Subcutaneous abdominal adipose tissue (tissue), 5 donors: ENCODE measurements around the gene MAN1A1.

Source experiments
- H3K27ac ChIP-seq: one replicate; pipeline ENCODE4 v1.7.0; 2013; ENCODE audit warnings: low read depth, mild to moderate bottlenecking, inconsistent platforms, low read length, moderate library complexity
- H3K27me3 ChIP-seq, 5 donors: one replicate each; pipeline ENCODE4 v1.7.0; 2013; ENCODE audit warnings: low read length in 5 of 5, inconsistent platforms in 1 of 5; ENCODE audit not compliant: control insufficient read depth in 5 of 5, insufficient read depth in 4 of 5
- H3K36me3 ChIP-seq, 5 donors: one replicate each; pipeline ENCODE4 v1.7.0; 2013; ENCODE audit warnings: low read length in 5 of 5; ENCODE audit not compliant: control insufficient read depth in 5 of 5, insufficient read depth in 5 of 5
- H3K4me1 ChIP-seq, 5 donors: one replicate each; pipeline ENCODE4 v1.7.0; 2013; ENCODE audit warnings: low read length in 5 of 5, mild to moderate bottlenecking in 3 of 5, moderate library complexity in 1 of 5; ENCODE audit not compliant: control insufficient read depth in 5 of 5, insufficient read depth in 5 of 5
- H3K4me3 ChIP-seq, 5 donors: one replicate each; pipeline ENCODE4 v1.7.0; 2013; ENCODE audit warnings: low read length in 5 of 5, low read depth in 1 of 5
- H3K9ac ChIP-seq, 5 donors: one replicate each; pipeline ENCODE4 v1.7.0; 2013; ENCODE audit warnings: low read length in 5 of 5, mild to moderate bottlenecking in 4 of 5, moderate library complexity in 3 of 5
- H3K9me3 ChIP-seq, 5 donors: one replicate each; pipeline ENCODE4 v1.7.0; 2013; ENCODE audit warnings: low read length in 5 of 5; ENCODE audit not compliant: control insufficient read depth in 5 of 5
- donor health status: healthy.
- donor health status: healthy.
- donor health status: healthy.
- donor health status: healthy.
- donor health status: healthy.

MAN1A1 gene

GRCh38 chr6:119339941-119340456, 9.6 kb downstream of the MAN1A1 start:
- Histone ChIP-seq H3K27me3 (no peaks in the 10 kb centered on the region), H3K9me3 (no peaks in the 10 kb centered on the region), H3K4me3 (peak overlapping the region in 4 of 5 donors; percentile 12 to 53 (median 23)), H3K4me1 (peaks cover 0 to 69% (median 60%) of the 10 kb centered on the region in 5 donors), H3K27ac (peak overlapping the region; percentile 28), H3K36me3 (peaks cover 0 to 13% (median 7%) of the 10 kb centered on the region in 5 donors), H3K9ac (peak overlapping the region in 1 of 5 donors; percentile 48)

- Histone ChIP-seq H3K4me1 (peaks cover 0 to 62% (median 54%) of the 10 kb centered on the region in 5 donors), H3K27ac (peak overlapping the region; percentile 37), H3K4me3 (no peak overlapping the region), H3K9me3 (no peaks in the 10 kb centered on the region), H3K36me3 (peaks cover 5 to 20% (median 7%) of the 10 kb centered on the region in 5 donors), H3K27me3 (no peaks in the 10 kb centered on the region), H3K9ac (no peak overlapping the region)
Observed at GRCh38 chr6:119337762-119338161, 11.8 kb downstream of the MAN1A1 start.

- H3K4me1 ChIP-seq = peaks cover 0 to 60% (median 50%) of the 10 kb centered on the region in 5 donors
- H3K36me3 ChIP-seq = peaks cover 2 to 21% (median 5%) of the 10 kb centered on the region in 5 donors
- no peaks in the 10 kb centered on the region for H3K27me3 ChIP-seq
- no peaks in the 10 kb centered on the region for H3K9me3 ChIP-seq
- no peak overlapping the region for H3K9ac ChIP-seq
- peak overlapping the region; percentile 37 for H3K27ac ChIP-seq
- H3K4me3 ChIP-seq = no peak overlapping the region
Observed at GRCh38 chr6:119337252-119337651, 12.3 kb downstream of the MAN1A1 start.

- H3K9me3 ChIP-seq = no peaks in the 10 kb centered on the region
- peak overlapping the region; percentile 60 for H3K27ac ChIP-seq
- peaks cover 0 to 8% (median 6%) of the 10 kb centered on the region in 5 donors for H3K36me3 ChIP-seq
- no peaks in the 10 kb centered on the region for H3K27me3 ChIP-seq
- H3K4me1 ChIP-seq = peaks cover 0 to 42% (median 35%) of the 10 kb centered on the region in 5 donors
- H3K4me3 ChIP-seq = no peak overlapping the region
- H3K9ac ChIP-seq = peak overlapping the region in 1 of 5 donors; percentile 21
Observed at GRCh38 chr6:119334535-119335264, 14.9 kb downstream of the MAN1A1 start.

GRCh38 chr6:119333707-119334295, 15.8 kb downstream of the MAN1A1 start:
- Histone ChIP-seq H3K9ac (no peak overlapping the region), H3K4me3 (no peak overlapping the region), H3K4me1 (peaks cover 0 to 39% (median 35%) of the 10 kb centered on the region in 5 donors), H3K27ac (peak overlapping the region; percentile 60), H3K9me3 (no peaks in the 10 kb centered on the region), H3K27me3 (no peaks in the 10 kb centered on the region), H3K36me3 (peaks cover 0 to 8% (median 6%) of the 10 kb centered on the region in 5 donors)

GRCh38 chr6:119333063-119333609, 16.4 kb downstream of the MAN1A1 start:
- Histone ChIP-seq H3K27ac (no peak overlapping the region), H3K9me3 (no peaks in the 10 kb centered on the region), H3K4me3 (no peak overlapping the region), H3K36me3 (peaks cover 0 to 10% (median 6%) of the 10 kb centered on the region in 5 donors), H3K9ac (no peak overlapping the region), H3K27me3 (no peaks in the 10 kb centered on the region), H3K4me1 (peaks cover 0 to 38% (median 35%) of the 10 kb centered on the region in 5 donors)

- H3K4me1 ChIP-seq = peaks cover 0 to 35% (median 35%) of the 10 kb centered on the region in 5 donors
- peaks cover 3 to 13% (median 9%) of the 10 kb centered on the region in 5 donors for H3K36me3 ChIP-seq
Observed at GRCh38 chr6:119331663-119332286, 17.8 kb downstream of the MAN1A1 start.

GRCh38 chr6:119330520-119331113, 18.9 kb downstream of the MAN1A1 start:
- Histone ChIP-seq H3K4me3 (no peak overlapping the region), H3K27ac (no peak overlapping the region), H3K36me3 (peaks cover 5 to 23% (median 17%) of the 10 kb centered on the region in 5 donors), H3K9ac (no peak overlapping the region), H3K4me1 (peaks cover 0 to 33% (median 28%) of the 10 kb centered on the region in 5 donors), H3K27me3 (no peaks in the 10 kb centered on the region), H3K9me3 (no peaks in the 10 kb centered on the region)

More at GRCh38 chr6:119331663-119332286, 17.8 kb downstream of the MAN1A1 start:
- Histone ChIP-seq H3K4me3 (no peak overlapping the region), H3K27me3 (no peaks in the 10 kb centered on the region), H3K9me3 (no peaks in the 10 kb centered on the region), H3K27ac (no peak overlapping the region), H3K9ac (no peak overlapping the region)

- Histone ChIP-seq H3K27ac (no peak overlapping the region), H3K9ac (no peak overlapping the region), H3K9me3 (no peaks in the 10 kb centered on the region), H3K27me3 (no peaks in the 10 kb centered on the region), H3K4me3 (no peak overlapping the region), H3K36me3 (peaks cover 7 to 23% (median 18%) of the 10 kb centered on the region in 5 donors), H3K4me1 (peaks cover 0 to 25% (median 21%) of the 10 kb centered on the region in 5 donors)
Observed at GRCh38 chr6:119329794-119330180, 19.8 kb downstream of the MAN1A1 start.
